Stimulated activated CD4-positive, alpha-beta T cell treated with anti-CD3 and anti-CD28 coated beads, Interleukin-1b, Interleukin-23, amount 100 ng/mL, for 24 hours (primary cell): ENCODE data around the gene CDH26.

Source experiments
- DNase-seq, 4 experiments: peaks; one replicate each; pipeline ENCODE4 v3.0.0-alpha.2; 2020; ENCODE audit warnings: low read depth in 4 of 4, low spot score in 1 of 4

Gene CDH26

GRCh38 chr20:59958123-59958522, at the start of gene CDH26:
TSS of gene CDH26 (plus strand) at chr20:59958423. CDS start at chr20:59958727, 304 bp downstream.
- DNase-seq, result no peak

GRCh38 chr20:59908855-59909254, 49.4 kb upstream of the CDH26 start:
- DNase-seq, result no peak

- DNase-seq, result no peak
Measured at GRCh38 chr20:59911041-59911440, 47.2 kb upstream of the CDH26 start.

- no peak for DNase-seq
Measured at GRCh38 chr20:59912609-59913008, 45.6 kb upstream of the CDH26 start.

GRCh38 chr20:59920944-59921343, 37.3 kb upstream of the CDH26 start:
- DNase-seq, result no peak

GRCh38 chr20:59923514-59923913, 34.7 kb upstream of the CDH26 start:
- no peak for DNase-seq

GRCh38 chr20:59925359-59925758, 32.9 kb upstream of the CDH26 start:
- DNase-seq, result no peak

GRCh38 chr20:59925899-59926298, 32.3 kb upstream of the CDH26 start:
- DNase-seq, result no peak

- no peak for DNase-seq
Measured at GRCh38 chr20:59931511-59932312, 26.5 kb upstream of the CDH26 start.

GRCh38 chr20:59932616-59933295, 25.5 kb upstream of the CDH26 start:
- DNase-seq, result no peak

GRCh38 chr20:59933296-59933848, 24.9 kb upstream of the CDH26 start, which contains the start of gene SYCP2:
TSS of gene SYCP2 (minus strand) at chr20:59933637. CDS start at chr20:59922413, 11,224 bp downstream.
- peak in 3 of 4 experiments; percentile 30 to 36 (median 34) for DNase-seq

GRCh38 chr20:59933849-59934585, 24.2 kb upstream of the CDH26 start:
- peak; percentile 54 to 68 (median 62) for DNase-seq

GRCh38 chr20:59935457-59936185, 22.6 kb upstream of the CDH26 start:
- DNase-seq, result no peak

- no peak for DNase-seq
Measured at GRCh38 chr20:59936409-59936808, 21.8 kb upstream of the CDH26 start.

- DNase-seq, result no peak
Measured at GRCh38 chr20:59937150-59937549, 21.1 kb upstream of the CDH26 start.

GRCh38 chr20:59938221-59938620, 20.0 kb upstream of the CDH26 start:
- no peak for DNase-seq

- DNase-seq, result no peak
Measured at GRCh38 chr20:59938696-59939051, 19.5 kb upstream of the CDH26 start.

GRCh38 chr20:59939052-59939878, 19.0 kb upstream of the CDH26 start:
- no peak for DNase-seq

- no peak for DNase-seq
Measured at GRCh38 chr20:59939879-59940128, 18.4 kb upstream of the CDH26 start.
